ENCODE data around the gene EMILIN3.

DNA sequence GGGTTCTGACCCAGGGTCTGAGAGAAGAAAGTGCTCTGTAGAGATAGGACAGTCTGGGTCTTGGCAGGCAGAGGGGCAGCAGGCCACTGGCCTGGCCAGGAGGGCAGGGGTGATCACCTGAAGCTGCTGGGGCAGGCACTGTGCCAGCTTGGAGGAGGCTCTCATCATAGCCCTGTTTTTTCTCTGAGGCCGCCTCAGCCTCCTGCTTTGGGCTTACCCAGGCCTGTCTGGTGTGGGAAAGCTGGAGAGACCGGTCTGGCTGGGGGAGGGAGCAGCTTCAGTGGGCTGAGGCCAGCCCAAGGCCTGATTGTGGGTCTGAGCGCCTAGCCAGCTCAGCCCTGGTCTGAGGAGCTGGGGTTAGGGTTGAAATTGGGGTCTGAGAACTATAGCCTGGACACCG is 22.1 kb downstream of the EMILIN3 start:
- TF ChIP-seq, protein P1, sequence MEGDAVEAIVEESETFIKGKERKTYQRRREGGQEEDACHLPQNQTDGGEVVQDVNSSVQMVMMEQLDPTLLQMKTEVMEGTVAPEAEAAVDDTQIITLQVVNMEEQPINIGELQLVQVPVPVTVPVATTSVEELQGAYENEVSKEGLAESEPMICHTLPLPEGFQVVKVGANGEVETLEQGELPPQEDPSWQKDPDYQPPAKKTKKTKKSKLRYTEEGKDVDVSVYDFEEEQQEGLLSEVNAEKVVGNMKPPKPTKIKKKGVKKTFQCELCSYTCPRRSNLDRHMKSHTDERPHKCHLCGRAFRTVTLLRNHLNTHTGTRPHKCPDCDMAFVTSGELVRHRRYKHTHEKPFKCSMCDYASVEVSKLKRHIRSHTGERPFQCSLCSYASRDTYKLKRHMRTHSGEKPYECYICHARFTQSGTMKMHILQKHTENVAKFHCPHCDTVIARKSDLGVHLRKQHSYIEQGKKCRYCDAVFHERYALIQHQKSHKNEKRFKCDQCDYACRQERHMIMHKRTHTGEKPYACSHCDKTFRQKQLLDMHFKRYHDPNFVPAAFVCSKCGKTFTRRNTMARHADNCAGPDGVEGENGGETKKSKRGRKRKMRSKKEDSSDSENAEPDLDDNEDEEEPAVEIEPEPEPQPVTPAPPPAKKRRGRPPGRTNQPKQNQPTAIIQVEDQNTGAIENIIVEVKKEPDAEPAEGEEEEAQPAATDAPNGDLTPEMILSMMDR (IDR thresholded peaks at IDR 0.05): no peak
- TF ChIP-seq POLR2AphosphoS5 (IDR thresholded peaks at IDR 0.05): no peak

All from transverse colon (tissue), 4 donors.